Suprapubic skin (tissue), 4 donors: Measurements from ENCODE around the gene C6orf47.

Experiments
- CTCF ChIP-seq, 2 donors: fragments of 200-600 bp in 1 of 2; fragments of 450-650 bp in 1 of 2; sonication (generic) in 1 of 2; IDR thresholded peaks; one replicate each; pipeline ENCODE4 v1.5.1; 2016 to 2019; ENCODE audit warnings: antibody characterized with exemption in 2 of 2, mild to moderate bottlenecking in 1 of 2, moderate library complexity in 1 of 2
- EP300 ChIP-seq: sonication (generic); formaldehyde crosslinking; IDR thresholded peaks from one replicate; pipeline ENCODE4 v1.6.1; 2017; ENCODE audit warnings: antibody characterized with exemption
- POLR2AphosphoS5 ChIP-seq, 3 donors: sonication (generic); formaldehyde crosslinking; IDR thresholded peaks; one replicate each; pipeline ENCODE4 v1.6.1; 2017; ENCODE audit warnings: antibody characterized with exemption in 3 of 3

- TF ChIP-seq CTCF (IDR thresholded peaks at IDR 0.05), result no peak
- no peak for TF ChIP-seq POLR2AphosphoS5 (IDR thresholded peaks at IDR 0.05)
- no peak for TF ChIP-seq EP300
Observed at GRCh38 chr6:31624070-31624469, 36.5 kb downstream of the C6orf47 start.
